VCaP (cell line): ENCODE results near the gene DEDD.
"Not testable (repeated sequence)": the region's sequence is repeated elsewhere in the genome, so short reads cannot be mapped to it uniquely, and the experiment has no call there.

ENCODE experiments used
- H3K27ac ChIP-seq: fragments of 450-650 bp; 2 replicates; pipeline ENCODE4 v1.5.1; 2017
- TF ChIP-seq, protein P1 (sequence below): fragments of 450-650 bp; conservative IDR thresholded peaks from 2 replicates; pipeline ENCODE4 v1.5.1; 2017; ENCODE audit warnings: mild to moderate bottlenecking, moderate library complexity

The DEDD gene

DNA sequence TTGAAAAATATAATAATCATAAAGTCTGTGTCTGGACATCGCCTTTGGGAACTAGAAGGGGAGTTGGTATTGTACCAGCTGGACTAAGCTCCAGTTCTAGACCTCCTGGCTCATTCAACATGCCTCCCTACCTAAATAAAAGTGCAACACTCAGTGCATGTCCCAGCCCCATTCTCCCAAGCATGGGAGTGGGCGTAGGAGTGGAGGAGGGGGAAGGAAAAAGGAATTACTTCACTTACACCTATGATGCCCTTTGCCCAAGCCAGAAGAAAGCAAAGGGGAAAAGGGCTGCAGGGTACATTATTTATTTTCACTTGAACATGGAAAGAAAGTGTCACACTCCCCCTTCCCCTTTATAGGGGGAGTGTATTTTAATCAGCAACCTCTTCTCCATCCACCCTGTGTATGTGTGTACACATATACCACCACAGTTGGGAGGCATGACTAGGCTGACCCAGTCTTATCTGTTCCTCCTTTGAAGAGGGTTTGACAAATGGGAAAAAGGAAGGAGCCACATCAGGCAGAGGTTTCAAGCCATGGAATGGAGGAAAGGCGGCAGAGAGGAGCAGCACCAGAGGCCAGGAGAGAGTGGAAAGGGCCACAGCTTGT, 11.3 kb downstream of the DEDD start:
- H3K27ac ChIP-seq: no peak overlapping the region
- TF ChIP-seq, protein P1, sequence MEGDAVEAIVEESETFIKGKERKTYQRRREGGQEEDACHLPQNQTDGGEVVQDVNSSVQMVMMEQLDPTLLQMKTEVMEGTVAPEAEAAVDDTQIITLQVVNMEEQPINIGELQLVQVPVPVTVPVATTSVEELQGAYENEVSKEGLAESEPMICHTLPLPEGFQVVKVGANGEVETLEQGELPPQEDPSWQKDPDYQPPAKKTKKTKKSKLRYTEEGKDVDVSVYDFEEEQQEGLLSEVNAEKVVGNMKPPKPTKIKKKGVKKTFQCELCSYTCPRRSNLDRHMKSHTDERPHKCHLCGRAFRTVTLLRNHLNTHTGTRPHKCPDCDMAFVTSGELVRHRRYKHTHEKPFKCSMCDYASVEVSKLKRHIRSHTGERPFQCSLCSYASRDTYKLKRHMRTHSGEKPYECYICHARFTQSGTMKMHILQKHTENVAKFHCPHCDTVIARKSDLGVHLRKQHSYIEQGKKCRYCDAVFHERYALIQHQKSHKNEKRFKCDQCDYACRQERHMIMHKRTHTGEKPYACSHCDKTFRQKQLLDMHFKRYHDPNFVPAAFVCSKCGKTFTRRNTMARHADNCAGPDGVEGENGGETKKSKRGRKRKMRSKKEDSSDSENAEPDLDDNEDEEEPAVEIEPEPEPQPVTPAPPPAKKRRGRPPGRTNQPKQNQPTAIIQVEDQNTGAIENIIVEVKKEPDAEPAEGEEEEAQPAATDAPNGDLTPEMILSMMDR: no peak

DNA sequence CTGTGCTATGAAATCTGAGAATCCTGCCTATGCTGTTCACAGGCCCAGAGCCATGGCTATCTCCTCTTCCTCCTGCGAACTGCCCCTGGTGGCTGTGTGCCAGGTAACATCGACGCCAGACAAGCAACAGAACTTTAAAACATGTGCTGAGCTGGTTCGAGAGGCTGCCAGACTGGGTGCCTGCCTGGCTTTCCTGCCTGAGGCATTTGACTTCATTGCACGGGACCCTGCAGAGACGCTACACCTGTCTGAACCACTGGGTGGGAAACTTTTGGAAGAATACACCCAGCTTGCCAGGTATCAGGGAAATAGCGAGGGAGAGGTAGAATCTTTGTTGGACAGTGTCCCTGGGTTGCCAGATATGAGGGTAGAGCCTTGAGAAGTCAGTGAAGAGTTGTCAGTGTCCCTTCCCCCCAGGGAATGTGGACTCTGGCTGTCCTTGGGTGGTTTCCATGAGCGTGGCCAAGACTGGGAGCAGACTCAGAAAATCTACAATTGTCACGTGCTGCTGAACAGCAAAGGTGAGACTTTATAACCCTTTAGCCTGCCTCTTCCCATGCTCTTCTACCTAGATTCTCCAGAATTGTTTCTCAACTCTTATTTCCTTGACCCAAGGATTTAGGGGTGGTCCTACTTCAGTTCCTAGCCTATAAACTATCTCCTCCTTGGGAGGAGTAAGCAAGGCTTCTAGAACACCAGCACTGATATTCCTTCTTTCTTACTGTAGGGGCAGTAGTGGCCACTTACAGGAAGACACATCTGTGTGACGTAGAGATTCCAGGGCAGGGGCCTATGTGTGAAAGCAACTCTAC, 13.2 kb downstream of the DEDD start:
- peak overlapping the region; percentile 87 for H3K27ac ChIP-seq
- TF ChIP-seq, protein P1: peak; percentile 48

DNA sequence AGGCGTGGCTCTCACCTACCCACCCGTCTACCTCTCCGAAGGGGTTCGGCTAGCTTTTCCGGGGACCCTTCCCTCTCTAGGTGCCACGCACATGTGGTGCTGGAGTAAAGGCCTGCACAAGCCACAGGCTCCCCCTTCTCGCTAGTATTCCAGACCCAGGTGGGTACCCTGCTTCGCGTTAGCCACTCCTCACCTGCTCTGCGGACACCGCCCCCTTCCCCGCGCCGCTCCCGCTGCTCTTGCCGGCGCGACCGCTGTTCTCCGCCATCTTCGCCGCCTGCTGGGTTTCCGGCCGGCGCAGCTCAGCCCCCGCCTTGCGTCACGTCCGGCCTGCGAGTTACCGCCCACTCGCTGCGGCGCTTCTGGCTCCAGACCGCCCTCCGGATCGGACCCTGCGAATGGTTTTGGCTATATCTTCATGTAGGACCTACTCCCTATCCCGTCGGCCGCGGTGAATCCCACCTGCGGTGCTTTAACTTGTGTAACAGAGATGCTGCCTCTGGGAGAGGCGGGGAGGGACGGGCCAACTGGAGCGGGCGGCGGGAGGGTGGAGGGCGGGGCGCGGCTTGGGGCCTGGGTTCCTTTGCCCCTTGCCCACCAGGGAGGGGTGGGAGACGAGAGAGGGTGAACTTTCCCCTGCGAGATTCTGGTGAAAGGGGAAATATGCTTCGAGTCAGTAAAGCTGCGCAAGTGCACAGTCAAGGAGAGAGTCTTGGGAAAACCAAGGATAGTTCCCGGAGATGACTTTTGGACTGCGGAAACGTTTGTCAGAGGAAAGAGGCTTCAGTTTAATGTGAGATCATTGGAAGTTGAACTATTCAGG, 14.5 kb downstream of the DEDD start, which contains the start of the genes NIT1 and PFDN2:
Gene NIT1 (plus strand): TSS at position 347 of the 823 bp plus-strand sequence. CDS start 72 bp downstream, at position 419.
Gene PFDN2 (minus strand): TSS at position 279 of the 823 bp plus-strand sequence. CDS start 11 bp downstream, at position 268.
- H3K27ac ChIP-seq: peak within 1 kb of the TSS; percentile 87
- TF ChIP-seq, protein P1: no peak

DNA sequence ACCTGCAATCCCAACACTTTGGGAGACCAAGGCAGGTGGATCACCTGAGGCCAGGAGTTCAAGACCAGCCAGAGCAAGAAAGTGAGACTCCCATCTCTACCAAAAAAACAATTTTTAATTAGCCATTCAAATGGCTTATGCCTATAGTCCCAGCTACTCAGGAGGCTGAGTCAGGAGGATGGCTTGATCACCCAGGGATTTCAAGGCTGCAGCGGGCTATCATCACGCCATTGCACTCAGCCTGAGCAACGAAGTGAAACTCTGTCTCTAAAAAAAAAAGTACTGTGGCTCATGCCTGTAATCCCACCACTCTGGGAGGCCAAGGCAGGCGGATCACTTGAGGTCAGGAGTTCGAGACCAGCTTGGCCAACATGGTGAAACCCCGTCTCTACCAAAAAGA, 16.5 kb downstream of the DEDD start:
- not testable (repeated sequence) for H3K27ac ChIP-seq

DNA sequence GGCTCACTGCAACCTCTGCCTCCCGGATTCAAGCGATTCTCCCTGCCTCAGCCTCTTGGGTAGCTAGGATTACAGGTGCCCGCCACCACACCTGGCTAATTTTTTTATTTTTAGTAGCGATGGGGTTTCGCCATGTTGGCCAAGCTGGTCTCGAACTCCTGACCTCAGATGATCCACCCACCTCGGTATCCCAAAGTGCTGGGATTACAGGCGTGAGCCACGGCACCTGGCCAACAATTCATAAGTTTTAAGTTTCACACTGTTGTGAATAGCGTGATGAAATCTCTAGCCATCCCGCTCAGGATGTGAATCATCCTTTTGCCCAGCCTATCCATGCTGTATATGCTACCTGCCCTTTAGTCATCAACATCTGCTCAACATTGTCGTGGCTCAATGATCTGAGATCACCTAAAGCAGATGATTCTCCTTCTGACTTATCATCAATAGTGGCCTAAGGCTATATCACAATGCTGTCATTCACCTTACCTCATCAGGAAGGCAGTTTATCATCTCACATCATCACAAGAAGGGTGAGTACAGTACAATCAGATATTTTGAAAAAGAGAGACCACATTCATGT, 17.2 kb downstream of the DEDD start:
- no peak overlapping the region for H3K27ac ChIP-seq
- TF ChIP-seq, protein P1: no peak

DNA sequence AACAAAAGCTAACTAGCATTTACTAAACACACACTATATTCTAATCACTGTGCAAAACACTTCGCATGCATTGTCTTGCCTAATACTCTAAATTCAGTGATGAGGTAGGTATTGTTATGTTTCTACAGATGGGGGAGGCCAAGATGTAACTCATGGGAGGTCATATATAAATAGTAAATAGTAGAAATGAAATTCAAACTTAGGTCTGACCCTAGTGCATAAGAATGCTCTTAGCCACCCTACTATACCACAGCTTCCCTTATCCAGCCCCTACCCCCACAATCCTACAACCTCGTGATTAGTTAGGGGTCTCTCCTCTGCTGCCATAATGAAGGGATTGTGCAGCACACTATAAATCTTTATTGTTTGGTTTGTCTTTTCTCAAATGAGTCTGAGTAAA, 17.9 kb downstream of the DEDD start:
- H3K27ac ChIP-seq: no peak overlapping the region
- TF ChIP-seq, protein P1: no peak

DNA sequence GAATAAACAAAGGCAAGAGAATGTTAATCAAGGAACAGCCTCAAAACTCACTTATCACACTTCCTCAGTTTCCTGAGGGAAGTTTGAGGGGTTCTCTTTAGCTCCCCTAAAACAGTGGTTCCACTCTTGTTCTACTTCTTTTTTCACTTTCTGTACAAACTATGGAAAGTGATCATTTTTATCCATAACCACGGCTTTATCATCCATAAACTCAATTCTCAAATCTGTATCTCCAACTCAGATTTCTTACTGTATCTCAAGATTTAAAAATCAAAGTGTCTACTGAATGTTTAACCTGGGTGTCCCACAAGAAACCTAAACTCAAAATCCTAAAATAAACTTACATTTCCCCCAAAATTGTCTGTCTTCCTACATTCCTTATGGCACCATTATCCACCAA, 18.6 kb downstream of the DEDD start:
- H3K27ac ChIP-seq: no peak overlapping the region
- TF ChIP-seq, protein P1: no peak
